DOHH2 (cell line): Measurements from ENCODE around the gene LNX1.

Experiments used
- EZH2phosphoT487 ChIP-seq: fragments of 200-600 bp; sonication (generic); IDR thresholded peaks from 2 replicates; pipeline ENCODE4 v1.6.1; 2017; ENCODE audit warnings: borderline replicate concordance, mild to moderate bottlenecking, antibody characterized with exemption, low read length, moderate library complexity, mixed read lengths
- TF ChIP-seq, protein P1 (sequence below): fragments of 200-600 bp; sonication (generic); IDR thresholded peaks from one replicate; pipeline ENCODE4 v1.5.1; 2014; ENCODE audit warnings: antibody characterized with exemption, mild to moderate bottlenecking, low read depth, low read length; ENCODE audit not compliant: poor library complexity, severe bottlenecking

DNA sequence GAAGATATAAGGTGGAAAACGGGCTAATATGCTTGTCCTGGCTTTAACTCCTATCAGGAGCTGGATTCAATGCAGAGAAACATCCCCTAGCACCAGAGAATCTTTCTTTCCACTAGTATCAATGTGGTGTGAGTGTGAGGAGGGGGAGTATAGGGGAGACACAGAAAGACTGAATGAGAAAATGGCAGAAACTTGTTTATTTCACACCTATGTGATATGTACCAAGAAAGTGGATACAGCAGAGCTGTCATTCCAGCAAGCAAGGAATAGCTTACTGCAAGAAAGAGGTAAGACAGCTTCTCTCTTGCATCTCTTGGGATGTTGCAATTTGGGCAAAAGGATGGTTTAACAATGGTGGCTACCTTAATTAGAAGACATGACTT, 105.6 kb downstream of the LNX1 start:
- TF ChIP-seq, protein P1, sequence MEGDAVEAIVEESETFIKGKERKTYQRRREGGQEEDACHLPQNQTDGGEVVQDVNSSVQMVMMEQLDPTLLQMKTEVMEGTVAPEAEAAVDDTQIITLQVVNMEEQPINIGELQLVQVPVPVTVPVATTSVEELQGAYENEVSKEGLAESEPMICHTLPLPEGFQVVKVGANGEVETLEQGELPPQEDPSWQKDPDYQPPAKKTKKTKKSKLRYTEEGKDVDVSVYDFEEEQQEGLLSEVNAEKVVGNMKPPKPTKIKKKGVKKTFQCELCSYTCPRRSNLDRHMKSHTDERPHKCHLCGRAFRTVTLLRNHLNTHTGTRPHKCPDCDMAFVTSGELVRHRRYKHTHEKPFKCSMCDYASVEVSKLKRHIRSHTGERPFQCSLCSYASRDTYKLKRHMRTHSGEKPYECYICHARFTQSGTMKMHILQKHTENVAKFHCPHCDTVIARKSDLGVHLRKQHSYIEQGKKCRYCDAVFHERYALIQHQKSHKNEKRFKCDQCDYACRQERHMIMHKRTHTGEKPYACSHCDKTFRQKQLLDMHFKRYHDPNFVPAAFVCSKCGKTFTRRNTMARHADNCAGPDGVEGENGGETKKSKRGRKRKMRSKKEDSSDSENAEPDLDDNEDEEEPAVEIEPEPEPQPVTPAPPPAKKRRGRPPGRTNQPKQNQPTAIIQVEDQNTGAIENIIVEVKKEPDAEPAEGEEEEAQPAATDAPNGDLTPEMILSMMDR = no peak
- no peak for TF ChIP-seq EZH2phosphoT487
